HCT116 (cell line): ENCODE measurements around the gene EIF4G3. TPM values are rescaled to one million over a fixed set of nuclear protein-coding genes. Genes with fewer than 3 reads are reported as not detected.

Experiments
- ATAC-seq: fragments of 200-7000 bp; cut with Tn5 transposase; 2 replicates; pipeline ENCODE4 v1.9.1; 2020; ENCODE audit warnings: mild to moderate bottlenecking, moderate library complexity
- BruUV-seq: library from RNA; stranded (reverse); fragments of 400-500 nt; replicated peaks from 2 replicates; lab custom pipeline; 2021; lab: Mats Ljungman, UMichigan
- CTCF ChIA-PET: fragments of 300-600 bp; sonication (Branson Sonifier 250); formaldehyde crosslinking; loops from one replicate; lab custom pipeline; 2021; ENCODE audit warnings: antibody characterized with exemption; lab: Charles Lee
- POLR2A ChIA-PET: fragments of 300-600, 350-600 bp; sonication (Branson Sonifier 250); formaldehyde crosslinking; loops from one replicate; lab custom pipeline; 2021; ENCODE audit warnings: antibody characterized with exemption; lab: Charles Lee
- RAD21 ChIA-PET, 2 experiments: fragments of 300-600 bp; sonication (Branson Sonifier 250); formaldehyde crosslinking; loops; one replicate each; lab custom pipeline; 2023; ENCODE audit warnings: low total read pairs in 2 of 2; ENCODE audit not compliant: uncharacterized antibody in 2 of 2, unreplicated experiment in 2 of 2, low non-redundant PET in 1 of 2; lab: Charles Lee
- DNase-seq: peaks from one replicate; pipeline ENCODE4 v3.0.0-alpha.2; 2010; ENCODE audit warnings: low read depth, low spot score
- H2AFZ ChIP-seq: fragments of 200-600 bp; shearing (Covaris generic), sonication (generic); 2 replicates; pipeline ENCODE4 v1.6.1; 2017; ENCODE audit warnings: low read depth, mixed run types, mixed read lengths, antibody characterized with exemption, low read length; ENCODE audit not compliant: poor library complexity, severe bottlenecking
- H3K27ac ChIP-seq: 2 replicates; pipeline ENCODE4 v1.5.1; 2012; ENCODE audit warnings: low read depth, low read length
- H3K27me3 ChIP-seq: fragments of 200-600 bp; sonication (generic); 2 replicates; pipeline ENCODE4 v1.6.1; 2016; ENCODE audit warnings: mixed run types, low read length, mixed read lengths; ENCODE audit not compliant: insufficient read depth
- H3K36me3 ChIP-seq, 2 experiments: fragments of 200-500 bp in 1 of 2; fragments of 200-600 bp in 1 of 2; sonication (Bioruptor generic) in 1 of 2; sonication (generic) in 1 of 2; 2 replicates each; pipeline versions ENCODE4 v1.5.1 to v1.6.1; 2014 to 2016; ENCODE audit warnings: low read length in 2 of 2, inconsistent platforms in 1 of 2, mixed read lengths in 1 of 2, mixed run types in 1 of 2; ENCODE audit not compliant: insufficient read depth in 2 of 2, control insufficient read depth in 1 of 2
- H3K4me1 ChIP-seq, 2 experiments: fragments of 200-600 bp in 1 of 2; sonication (generic) in 1 of 2; 2 replicates each; pipeline versions ENCODE4 v1.5.1 to v1.6.1; 2012 to 2017; ENCODE audit warnings: low read length in 2 of 2, inconsistent platforms in 1 of 2, mild to moderate bottlenecking in 1 of 2, mixed read lengths in 1 of 2, mixed run types in 1 of 2, moderate library complexity in 1 of 2; ENCODE audit not compliant: insufficient read depth in 2 of 2, control insufficient read depth in 1 of 2
- H3K4me2 ChIP-seq: fragments of 200-600 bp; sonication (generic); 2 replicates; pipeline ENCODE4 v1.6.1; 2017; ENCODE audit warnings: mixed run types, low read length, mixed read lengths
- H3K4me3 ChIP-seq, 2 experiments: fragments of 200-600 bp in 1 of 2; sonication (generic) in 1 of 2; replicated peaks in 1 of 2; 2 replicates each; pipeline ENCODE4 v1.5.1; 2011 to 2016; ENCODE audit warnings: low read length in 2 of 2, control low read depth in 1 of 2, low read depth in 1 of 2, mild to moderate bottlenecking in 1 of 2, mixed read lengths in 1 of 2, mixed run types in 1 of 2
- H3K79me2 ChIP-seq: fragments of 200-600 bp; sonication (generic); 2 replicates; pipeline ENCODE4 v1.6.1; 2017; ENCODE audit warnings: mild to moderate bottlenecking, mixed run types, low read length, moderate library complexity, mixed read lengths; ENCODE audit not compliant: insufficient read depth
- H3K9ac ChIP-seq: fragments of 200-600 bp; sonication (generic); 2 replicates; pipeline ENCODE4 v1.6.1; 2016; ENCODE audit warnings: low read length, mixed read lengths
- H3K9me2 ChIP-seq: fragments of 200-600 bp; sonication (generic), shearing (Covaris generic); 2 replicates; pipeline ENCODE4 v1.6.1; 2017; ENCODE audit warnings: mixed run types, mild to moderate bottlenecking, moderate library complexity; ENCODE audit not compliant: insufficient read depth
- H3K9me3 ChIP-seq, 2 experiments: fragments of 200-500 bp in 1 of 2; fragments of 200-600 bp in 1 of 2; sonication (Bioruptor generic) in 1 of 2; sonication (generic) in 1 of 2; 2 replicates each; pipeline ENCODE4 v1.6.1; 2014 to 2017; ENCODE audit warnings: low read length in 2 of 2, mixed read lengths in 2 of 2, inconsistent platforms in 1 of 2, low read depth in 1 of 2, mild to moderate bottlenecking in 1 of 2, mixed run types in 1 of 2, moderate library complexity in 1 of 2; ENCODE audit not compliant: control insufficient read depth in 1 of 2, insufficient read depth in 1 of 2
- H4K20me1 ChIP-seq: fragments of 200-600 bp; sonication (generic), shearing (Covaris generic); 2 replicates; pipeline ENCODE4 v1.6.1; 2017; ENCODE audit warnings: mixed run types, mild to moderate bottlenecking, moderate library complexity; ENCODE audit not compliant: insufficient read depth
- ATF3 ChIP-seq: IDR thresholded peaks from 2 replicates; pipeline ENCODE4 v1.6.1; 2012
- CTCF ChIP-seq, 3 experiments: fragments of 200-600 bp in 1 of 3; sonication (generic) in 1 of 3; IDR thresholded peaks in 2 of 3; conservative IDR thresholded peaks in 1 of 3; 2 replicates each; pipeline ENCODE4 v1.5.1; 2012 to 2017; ENCODE audit warnings: low read depth in 2 of 3, low read length in 2 of 3, antibody characterized with exemption in 1 of 3, borderline replicate concordance in 1 of 3, control low read depth in 1 of 3, mild to moderate bottlenecking in 1 of 3, mixed read lengths in 1 of 3, mixed run types in 1 of 3, moderate library complexity in 1 of 3; ENCODE audit not compliant: insufficient read depth in 1 of 3
- ELF1 ChIP-seq: IDR thresholded peaks from 2 replicates; pipeline ENCODE4 v1.6.1; 2012; ENCODE audit warnings: low read depth, borderline replicate concordance
- MAX ChIP-seq: IDR thresholded peaks from 2 replicates; pipeline ENCODE4 v1.6.1; 2012
- POLR2AphosphoS5 ChIP-seq: IDR thresholded peaks from 2 replicates; pipeline ENCODE4 v1.6.1; 2011; ENCODE audit warnings: mild to moderate bottlenecking, low read depth, low read length, moderate library complexity
- REST ChIP-seq: IDR thresholded peaks from 2 replicates; pipeline ENCODE4 v1.6.1; 2012; ENCODE audit warnings: low read depth
- SP1 ChIP-seq: IDR thresholded peaks from 2 replicates; pipeline ENCODE4 v1.6.1; 2012; ENCODE audit warnings: low read depth
- TCF7L2 ChIP-seq: IDR thresholded peaks from 2 replicates; pipeline ENCODE4 v1.7.0; 2011; ENCODE audit warnings: borderline replicate concordance, inconsistent platforms; ENCODE audit not compliant: insufficient read depth, insufficient read length; ENCODE audit errors: extremely low read depth
- ZNF274 ChIP-seq: fragments of 200-500 bp; sonication (Bioruptor generic); IDR thresholded peaks from 2 replicates; pipeline ENCODE4 v1.6.1; 2014; ENCODE audit warnings: mild to moderate bottlenecking, low read depth, low read length, inconsistent platforms
- intact Hi-C: fragments of 100-400 bp; cut with micrococcal nuclease; formaldehyde crosslinking; loops from 2 replicates; pipeline ENCODE4 v1.10.0; 2022
- total RNA-seq: library from RNA; stranded (reverse); gene quantifications from one replicate; pipeline ENCODE4 v1.2.1, GENCODE V29; 2021; ENCODE audit not compliant: unreplicated experiment

Gene EIF4G3
- total RNA-seq, 1 experiment from 2014 or later: 40.1 TPM

- TF ChIP-seq CTCF (IDR thresholded peaks at IDR 0.05 in 2 of 3, conservative IDR thresholded peaks at IDR 0.05 in 1 of 3; ENCODE audit: borderline replicate concordance in 1 of 3, insufficient read depth in 1 of 3, low read depth in 2 of 3, low read length in 2 of 3) (no peak), POLR2AphosphoS5 (no peak), MAX (no peak), SP1 (no peak), ATF3 (no peak), ZNF274 (no peak), TCF7L2 (no peak), REST (no peak), ELF1 (no peak)
- H3K79me2 ChIP-seq: no peaks in the 10 kb centered on the region
- H3K27me3 ChIP-seq: no peaks in the 10 kb centered on the region
- no peaks in the 10 kb centered on the region for H3K36me3 ChIP-seq
- H3K9me2 ChIP-seq: no peaks in the 10 kb centered on the region
- DNase-seq (no peak), ATAC-seq (no peak)
- no peaks in the 10 kb centered on the region for H4K20me1 ChIP-seq
- no peak overlapping the region for H3K4me3 ChIP-seq
- no peak overlapping the region for H3K9ac ChIP-seq
- H3K4me1 ChIP-seq: peaks cover 6% of the 10 kb centered on the region in 2 experiments; a peak in 3 of 4 replicates
- no peak overlapping the region for H3K4me2 ChIP-seq
- no peak overlapping the region for H2AFZ ChIP-seq
- RAD21 ChIA-PET: no interaction called here
- BruUV-seq: no TSS peak
- POLR2A ChIA-PET: no interaction called here
- intact Hi-C loops: no loop called here
- CTCF ChIA-PET: no interaction called here
- no peak overlapping the region for H3K27ac ChIP-seq
- no peaks in the 10 kb centered on the region for H3K9me3 ChIP-seq
These were observed 53.3 kb downstream of the EIF4G3 start for GRCh38 chr1:21123287-21123948.
